Raji (cell line): ENCODE data around the gene TECPR1.
A peak's percentile ranks its signal among the peaks of the same experiment; 100 is the strongest.

Source experiments
- POLR2A ChIP-seq: IDR thresholded peaks from 2 replicates; pipeline ENCODE4 v1.6.1; 2011; ENCODE audit warnings: low read depth, low read length, control low read depth; ENCODE audit not compliant: insufficient read depth

The TECPR1 gene

DNA sequence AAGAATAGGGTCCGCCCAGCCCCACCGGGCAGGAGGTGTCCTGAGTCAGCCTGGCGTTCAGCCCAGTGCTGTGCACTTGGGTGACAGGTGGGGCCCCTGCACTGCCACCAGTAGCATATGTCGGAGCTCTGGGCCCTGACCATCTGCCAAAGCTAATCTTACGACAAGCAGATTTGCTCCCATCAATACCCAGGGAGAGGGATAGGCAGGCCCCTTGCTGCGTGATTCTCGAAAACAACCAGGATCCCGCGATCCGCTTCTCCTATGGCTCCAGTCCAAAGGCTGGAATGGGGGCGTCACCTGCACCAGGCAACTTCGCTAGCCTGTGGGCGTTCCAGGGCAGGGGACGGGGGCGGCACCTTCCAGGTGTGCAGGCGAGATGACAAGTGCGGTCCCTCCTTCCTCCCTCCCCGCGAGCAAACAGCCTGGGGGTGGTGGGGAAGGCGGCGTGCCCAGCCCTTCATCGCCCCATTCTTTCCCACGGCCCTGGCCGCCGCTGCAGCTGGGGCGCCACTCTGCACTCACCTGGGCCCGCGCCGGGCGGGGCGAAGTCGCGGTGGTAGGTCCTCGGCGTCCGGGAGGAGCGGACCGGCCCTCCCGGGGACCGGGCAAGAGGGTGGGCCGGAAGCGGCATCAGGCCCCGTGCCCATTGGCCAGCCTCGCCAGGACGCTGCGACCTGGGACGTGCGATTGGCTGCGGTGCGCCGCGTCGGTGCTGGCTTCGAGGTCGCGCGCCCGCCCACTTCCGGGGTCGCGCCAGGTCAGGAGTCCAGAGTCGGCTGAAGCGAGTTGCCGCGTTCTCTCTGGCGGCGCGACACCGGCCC is at the start of gene TECPR1:
Gene TECPR1, minus strand, starts transcription at position 632 of the 824 bp plus-strand sequence. CDS start 6,086 bp downstream, outside the sequence.
- TF ChIP-seq POLR2A = peak; percentile 56; the same call in 1 of the 2 replicates

DNA sequence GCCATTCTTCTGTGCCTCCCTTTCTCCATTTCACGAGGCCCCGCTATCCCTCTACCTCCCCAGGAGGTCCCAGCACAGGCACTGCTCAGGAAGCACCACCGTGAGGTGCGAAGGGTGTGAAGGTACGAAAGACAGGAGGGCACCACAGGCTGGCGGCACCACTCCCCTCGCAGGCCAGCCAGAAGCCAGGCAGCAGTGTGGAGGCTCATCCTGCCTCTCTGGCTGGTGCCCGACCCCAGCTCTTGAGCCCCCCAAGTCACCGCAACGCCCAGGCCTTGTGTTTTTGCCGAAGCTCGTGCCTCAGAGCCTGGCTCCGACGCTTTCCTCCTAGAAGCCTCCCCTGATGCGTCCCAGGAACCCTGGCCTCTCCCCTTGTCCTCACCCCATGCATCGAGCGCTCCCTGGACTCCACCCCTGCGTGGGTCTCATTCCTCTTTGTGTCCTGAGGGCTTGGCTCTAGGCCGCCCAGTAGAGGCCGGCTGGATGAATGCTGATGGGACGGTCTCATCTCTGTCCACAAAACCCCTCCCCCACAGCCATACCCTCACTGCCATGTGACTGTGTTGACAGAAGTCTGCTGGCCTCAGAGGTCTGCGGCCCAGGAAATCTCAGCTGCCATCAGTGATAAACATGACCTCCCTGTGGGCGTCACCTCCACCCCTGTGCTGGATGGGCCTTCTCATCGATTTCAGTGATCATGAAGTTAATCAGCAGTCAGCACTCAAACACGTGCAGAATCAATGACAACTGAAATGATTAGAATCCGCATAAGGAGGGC is 48.8 kb upstream of the TECPR1 start:
- no peak for TF ChIP-seq POLR2A

DNA sequence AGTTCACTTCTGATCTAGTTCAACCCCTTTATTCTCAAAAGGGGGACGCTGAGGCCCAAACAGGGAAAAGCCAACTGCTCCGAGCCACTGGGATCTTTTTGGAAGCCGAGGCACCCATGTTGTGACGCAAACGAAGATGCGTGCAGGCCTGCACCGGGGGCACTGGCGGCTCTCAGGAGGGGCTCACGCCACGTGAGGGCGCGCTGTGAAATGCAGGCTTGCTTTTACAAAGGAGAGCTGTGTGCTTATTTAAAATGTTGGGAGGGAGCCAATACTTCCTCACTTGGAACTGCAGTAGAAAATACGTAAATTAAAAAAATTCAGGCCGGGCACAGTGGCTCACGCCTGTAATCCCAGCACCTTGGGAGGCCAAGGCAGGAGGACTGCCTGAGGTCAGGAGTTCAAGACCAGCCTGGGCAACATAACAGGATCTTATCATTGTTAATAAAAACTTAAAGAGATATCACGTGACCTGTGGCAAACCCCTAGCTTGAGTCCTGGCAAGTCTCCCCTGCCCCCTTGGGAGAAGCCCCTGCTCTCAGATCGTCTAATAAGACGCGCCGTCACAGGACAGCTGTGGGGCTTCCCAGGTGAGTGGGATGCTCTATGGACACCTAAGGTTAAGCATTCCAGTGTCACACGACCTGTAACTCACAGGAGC is 45.7 kb upstream of the TECPR1 start:
- TF ChIP-seq POLR2A = no peak

GRCh38 chr7:98296833-98297232 is 44.8 kb upstream of the TECPR1 start:
- TF ChIP-seq POLR2A = no peak

DNA sequence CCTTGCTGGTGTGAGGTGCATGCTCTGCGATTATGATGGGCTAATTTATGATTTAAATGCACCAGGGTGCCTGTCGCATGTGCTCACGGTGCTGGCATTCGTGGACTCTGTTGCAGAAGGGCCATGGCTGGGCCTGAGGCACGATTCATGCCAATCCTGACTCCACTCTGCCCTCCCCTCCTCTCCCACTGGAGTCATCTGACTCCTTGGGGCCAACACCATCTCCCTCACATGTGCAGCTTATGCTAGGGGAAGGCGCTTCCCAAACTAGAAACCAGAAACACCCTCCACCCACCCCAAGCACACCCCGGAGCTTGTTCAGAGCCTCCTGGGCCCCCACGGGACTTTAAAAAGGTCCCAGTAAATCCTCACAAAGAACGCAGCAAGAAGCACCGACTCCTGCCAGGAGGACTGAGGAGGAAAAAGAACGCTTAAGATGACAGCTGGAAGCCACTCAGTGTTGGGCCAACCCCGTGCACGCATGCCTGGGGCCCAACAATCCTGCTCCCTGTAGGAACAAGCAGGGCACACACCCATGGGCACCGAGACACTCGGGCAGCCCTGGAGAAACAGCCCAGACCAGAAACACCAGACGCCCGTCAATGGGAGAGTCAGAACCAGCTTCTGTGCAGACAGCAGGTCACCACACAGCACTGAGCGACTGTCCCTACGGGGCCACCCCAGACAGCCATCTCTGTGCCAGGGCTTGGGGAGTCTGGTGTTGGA is 43.6 kb upstream of the TECPR1 start:
- TF ChIP-seq POLR2A = no peak

DNA sequence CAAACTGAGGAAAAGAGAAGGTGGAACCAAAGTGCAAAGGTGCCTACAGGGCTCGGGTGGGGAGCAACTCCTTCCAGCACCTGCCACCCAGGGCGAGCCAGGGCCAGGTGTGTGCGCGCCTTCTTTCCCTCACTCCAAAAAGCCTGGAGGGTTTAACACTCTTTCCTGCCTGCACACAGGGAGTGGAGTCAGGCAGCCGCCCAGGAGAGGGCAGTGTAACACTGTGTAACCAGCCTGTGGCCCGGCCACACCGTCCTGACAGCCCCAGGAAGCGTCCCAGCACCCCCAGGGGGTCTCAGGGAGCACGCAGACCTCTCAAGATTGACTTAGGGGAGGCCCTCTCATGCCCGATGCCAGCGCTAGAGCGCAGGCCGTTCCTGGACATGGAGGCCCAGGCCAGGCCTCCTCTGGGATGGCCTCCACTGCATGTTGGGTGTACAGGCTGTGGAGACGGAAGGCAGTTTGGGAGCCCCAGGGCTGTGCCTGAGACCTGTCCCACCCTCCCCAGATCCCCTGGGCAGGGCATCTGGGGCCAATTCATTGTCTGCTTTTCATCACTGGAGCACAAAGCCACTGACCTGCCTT is 42.9 kb upstream of the TECPR1 start:
- no peak for TF ChIP-seq POLR2A

GRCh38 chr7:98294326-98294725 is 42.3 kb upstream of the TECPR1 start:
- TF ChIP-seq POLR2A = no peak

DNA sequence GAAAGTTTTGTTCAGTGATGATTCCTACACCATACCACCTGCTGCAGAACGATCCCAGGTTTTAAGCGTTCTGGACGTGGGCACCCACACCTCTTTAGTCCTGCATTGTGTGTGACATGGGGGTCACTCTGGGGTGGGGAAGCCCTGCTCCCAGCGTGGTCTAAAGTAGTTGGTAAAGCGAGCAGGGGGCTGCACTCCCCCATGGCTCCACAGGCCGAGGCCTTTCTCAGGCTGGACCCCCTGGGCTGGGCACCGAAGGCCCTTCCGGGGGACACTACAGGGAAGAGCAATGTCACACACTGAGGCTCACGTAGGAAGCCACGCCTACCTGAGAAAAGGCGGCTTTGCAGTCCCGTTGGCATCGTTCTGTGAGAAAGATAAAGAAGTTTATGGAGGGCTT is 41.7 kb upstream of the TECPR1 start:
- TF ChIP-seq POLR2A = no peak

GRCh38 chr7:98293265-98293664 is 41.2 kb upstream of the TECPR1 start:
- TF ChIP-seq POLR2A = no peak

DNA sequence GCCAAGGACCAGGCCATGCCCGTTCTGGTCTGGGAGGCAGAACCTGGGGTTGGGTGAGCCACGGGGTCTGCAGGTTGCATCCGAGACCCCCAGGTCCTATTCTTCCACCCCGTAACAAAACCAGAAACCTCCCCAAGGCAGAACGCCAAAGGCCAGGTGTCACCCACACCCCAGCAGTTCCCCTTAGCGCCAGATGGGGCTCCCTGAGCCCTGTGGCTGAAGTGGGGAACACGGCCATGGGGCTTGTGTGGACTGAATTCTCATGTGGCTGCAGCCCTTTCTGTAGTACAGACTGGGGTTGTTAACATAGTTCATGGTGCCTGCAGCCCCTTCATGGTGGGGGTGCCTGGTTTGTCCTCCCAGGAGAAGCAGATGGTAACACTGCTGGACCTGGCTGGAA is 39.7 kb upstream of the TECPR1 start:
- TF ChIP-seq POLR2A = no peak

GRCh38 chr7:98289333-98289875 is 37.4 kb upstream of the TECPR1 start:
- TF ChIP-seq POLR2A = no peak

GRCh38 chr7:98288064-98288823 is 36.2 kb upstream of the TECPR1 start:
- TF ChIP-seq POLR2A = no peak

DNA sequence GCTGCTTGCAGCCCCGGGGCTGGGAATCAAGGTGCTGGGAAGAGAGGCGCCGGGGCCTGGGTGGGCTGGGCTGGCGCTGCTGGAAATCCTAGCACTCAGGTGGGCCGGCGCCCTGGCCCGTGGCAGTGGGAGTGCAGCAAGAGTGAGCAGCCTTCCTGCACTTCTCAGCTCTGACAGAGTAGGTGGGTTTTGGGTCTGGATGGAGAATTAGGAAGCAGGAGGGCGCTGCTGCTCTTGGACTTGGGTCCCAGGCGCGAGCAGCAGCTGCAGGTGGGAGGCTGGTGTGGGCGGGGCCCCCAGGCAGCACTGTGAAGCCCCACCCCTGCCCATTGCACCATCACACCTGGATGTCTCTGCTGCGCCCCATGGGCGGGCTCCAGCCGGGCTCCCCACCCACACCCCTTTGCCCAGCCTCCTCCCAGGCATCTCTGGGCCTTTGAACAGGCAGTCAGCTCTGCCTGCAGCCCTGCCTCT is 35.5 kb upstream of the TECPR1 start:
- no peak for TF ChIP-seq POLR2A
